SU-DHL-6 (cell line): ENCODE measurements around the gene ATP9A.

ENCODE experiments used
- EZH2phosphoT487 ChIP-seq: fragments of 200-600 bp; sonication (generic), shearing (Covaris generic); conservative IDR thresholded peaks from 2 replicates; pipeline ENCODE4 v1.6.1; 2018; ENCODE audit warnings: mild to moderate bottlenecking, antibody characterized with exemption, low read length, moderate library complexity, mixed read lengths
- TF ChIP-seq, protein P1 (sequence below): fragments of 200-600 bp; sonication (generic); IDR thresholded peaks from one replicate; pipeline ENCODE4 v1.5.1; 2017; ENCODE audit warnings: antibody characterized with exemption, mild to moderate bottlenecking, low read length, moderate library complexity; ENCODE audit not compliant: insufficient read depth, poor library complexity, severe bottlenecking

GRCh38 chr20:51634257-51634656, 133.9 kb downstream of the ATP9A start:
- TF ChIP-seq, protein P1, sequence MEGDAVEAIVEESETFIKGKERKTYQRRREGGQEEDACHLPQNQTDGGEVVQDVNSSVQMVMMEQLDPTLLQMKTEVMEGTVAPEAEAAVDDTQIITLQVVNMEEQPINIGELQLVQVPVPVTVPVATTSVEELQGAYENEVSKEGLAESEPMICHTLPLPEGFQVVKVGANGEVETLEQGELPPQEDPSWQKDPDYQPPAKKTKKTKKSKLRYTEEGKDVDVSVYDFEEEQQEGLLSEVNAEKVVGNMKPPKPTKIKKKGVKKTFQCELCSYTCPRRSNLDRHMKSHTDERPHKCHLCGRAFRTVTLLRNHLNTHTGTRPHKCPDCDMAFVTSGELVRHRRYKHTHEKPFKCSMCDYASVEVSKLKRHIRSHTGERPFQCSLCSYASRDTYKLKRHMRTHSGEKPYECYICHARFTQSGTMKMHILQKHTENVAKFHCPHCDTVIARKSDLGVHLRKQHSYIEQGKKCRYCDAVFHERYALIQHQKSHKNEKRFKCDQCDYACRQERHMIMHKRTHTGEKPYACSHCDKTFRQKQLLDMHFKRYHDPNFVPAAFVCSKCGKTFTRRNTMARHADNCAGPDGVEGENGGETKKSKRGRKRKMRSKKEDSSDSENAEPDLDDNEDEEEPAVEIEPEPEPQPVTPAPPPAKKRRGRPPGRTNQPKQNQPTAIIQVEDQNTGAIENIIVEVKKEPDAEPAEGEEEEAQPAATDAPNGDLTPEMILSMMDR, result no peak
- no peak for TF ChIP-seq EZH2phosphoT487
